MG63 (cell line): ENCODE measurements around the gene SPOCK1. TPM values are rescaled to one million over a fixed set of nuclear protein-coding genes. Genes with fewer than 3 reads are reported as not detected.

Experiments
- DNase-seq: peaks from one replicate; pipeline ENCODE4 v3.0.0-alpha.2; 2020
- H3K27me3 ChIP-seq: fragments of 250-450 bp; sonication (Bioruptor Pico); 2 replicates; pipeline ENCODE4 v1.5.1; 2020; ENCODE audit warnings: mild to moderate bottlenecking, moderate library complexity
- H3K36me3 ChIP-seq: fragments of 250-450 bp; sonication (Bioruptor Pico); 2 replicates; pipeline ENCODE4 v1.5.1; 2020; ENCODE audit warnings: mild to moderate bottlenecking, moderate library complexity
- H3K4me3 ChIP-seq: fragments of 250-450 bp; sonication (Bioruptor Pico); 2 replicates; pipeline ENCODE4 v1.5.1; 2020; ENCODE audit warnings: mild to moderate bottlenecking, moderate library complexity
- H3K9me3 ChIP-seq: fragments of 250-450 bp; sonication (Bioruptor Pico); 2 replicates; pipeline ENCODE4 v1.5.1; 2020; ENCODE audit warnings: mild to moderate bottlenecking, moderate library complexity
- total RNA-seq: library from RNA; depleted of rRNA; stranded (reverse); fragments of >200 nt; shearing (Covaris generic); gene quantifications from 2 replicates; pipeline ENCODE4 v1.2.3, GENCODE V29; 2014; ENCODE audit warnings: low replicate concordance

The SPOCK1 gene
- total RNA-seq, 1 experiment from 2014 or later: 92.3 TPM

- no peak overlapping the region for H3K4me3 ChIP-seq
- 0 out of 2 replicates have a peak, but pooled peaks cover 2% of the 10 kb centered on the region for H3K9me3 ChIP-seq
- no peak for DNase-seq
- H3K36me3 ChIP-seq: no peaks in the 10 kb centered on the region
- H3K27me3 ChIP-seq: no peaks in the 10 kb centered on the region
Observed at GRCh38 chr5:137290373-137290772, 208.8 kb downstream of the SPOCK1 start.

- no peaks in the 10 kb centered on the region for H3K27me3 ChIP-seq
- no peaks in the 10 kb centered on the region for H3K36me3 ChIP-seq
- DNase-seq: no peak
- H3K4me3 ChIP-seq: no peak overlapping the region
- 0 out of 2 replicates have a peak, but pooled peaks cover 2% of the 10 kb centered on the region for H3K9me3 ChIP-seq
Observed at GRCh38 chr5:137289856-137290255, 209.3 kb downstream of the SPOCK1 start.

GRCh38 chr5:137287569-137287968 lies 211.6 kb downstream of the SPOCK1 start:
- 0 out of 2 replicates have a peak, but pooled peaks cover 3% of the 10 kb centered on the region for H3K36me3 ChIP-seq
- H3K4me3 ChIP-seq: no peak overlapping the region
- DNase-seq: no peak

GRCh38 chr5:137286025-137286610 lies 213.0 kb downstream of the SPOCK1 start:
- Histone ChIP-seq H3K9me3 (0 out of 2 replicates have a peak, but pooled peaks cover 2% of the 10 kb centered on the region), H3K4me3 (no peak overlapping the region), H3K27me3 (no peaks in the 10 kb centered on the region), H3K36me3 (0 out of 2 replicates have a peak, but pooled peaks cover 3% of the 10 kb centered on the region)
- no peak for DNase-seq

More at GRCh38 chr5:137287569-137287968, 211.6 kb downstream of the SPOCK1 start:
- Histone ChIP-seq H3K27me3 (no peaks in the 10 kb centered on the region), H3K9me3 (0 out of 2 replicates have a peak, but pooled peaks cover 2% of the 10 kb centered on the region)

GRCh38 chr5:137283801-137284200 lies 215.3 kb downstream of the SPOCK1 start:
- H3K36me3 ChIP-seq: 0 out of 2 replicates have a peak, but pooled peaks cover 3% of the 10 kb centered on the region
- no peaks in the 10 kb centered on the region for H3K9me3 ChIP-seq
- H3K4me3 ChIP-seq: no peak overlapping the region
- no peaks in the 10 kb centered on the region for H3K27me3 ChIP-seq
- no peak for DNase-seq

GRCh38 chr5:137282216-137282615 lies 216.9 kb downstream of the SPOCK1 start:
- Histone ChIP-seq H3K27me3 (no peaks in the 10 kb centered on the region), H3K4me3 (no peak overlapping the region), H3K36me3 (0 out of 2 replicates have a peak, but pooled peaks cover 3% of the 10 kb centered on the region), H3K9me3 (no peaks in the 10 kb centered on the region)
- DNase-seq: peak; percentile 75

GRCh38 chr5:137281201-137281600 lies 217.9 kb downstream of the SPOCK1 start:
- H3K27me3 ChIP-seq: no peaks in the 10 kb centered on the region
- no peak overlapping the region for H3K4me3 ChIP-seq
- no peaks in the 10 kb centered on the region for H3K9me3 ChIP-seq
- H3K36me3 ChIP-seq: 0 out of 2 replicates have a peak, but pooled peaks cover 3% of the 10 kb centered on the region
- no peak for DNase-seq

GRCh38 chr5:137280656-137281055 lies 218.5 kb downstream of the SPOCK1 start:
- Histone ChIP-seq H3K9me3 (no peaks in the 10 kb centered on the region), H3K27me3 (no peaks in the 10 kb centered on the region), H3K4me3 (no peak overlapping the region), H3K36me3 (0 out of 2 replicates have a peak, but pooled peaks cover 3% of the 10 kb centered on the region)
- no peak for DNase-seq

GRCh38 chr5:137279521-137280231 lies 219.4 kb downstream of the SPOCK1 start:
- DNase-seq: no peak
- H3K9me3 ChIP-seq: no peaks in the 10 kb centered on the region

GRCh38 chr5:137278476-137278875 lies 220.7 kb downstream of the SPOCK1 start:
- no peak for DNase-seq
- Histone ChIP-seq H3K36me3 (no peaks in the 10 kb centered on the region), H3K9me3 (no peaks in the 10 kb centered on the region), H3K27me3 (no peaks in the 10 kb centered on the region), H3K4me3 (no peak overlapping the region)

More at GRCh38 chr5:137279521-137280231, 219.4 kb downstream of the SPOCK1 start:
- no peak overlapping the region for H3K4me3 ChIP-seq
- 0 out of 2 replicates have a peak, but pooled peaks cover 3% of the 10 kb centered on the region for H3K36me3 ChIP-seq
- no peaks in the 10 kb centered on the region for H3K27me3 ChIP-seq

- H3K4me3 ChIP-seq: no peak overlapping the region
- DNase-seq: no peak
- H3K36me3 ChIP-seq: no peaks in the 10 kb centered on the region
- H3K9me3 ChIP-seq: no peaks in the 10 kb centered on the region
- H3K27me3 ChIP-seq: no peaks in the 10 kb centered on the region
Observed at GRCh38 chr5:137275083-137275482, 224.0 kb downstream of the SPOCK1 start.

- no peaks in the 10 kb centered on the region for H3K27me3 ChIP-seq
- no peak overlapping the region for H3K4me3 ChIP-seq
- H3K36me3 ChIP-seq: no peaks in the 10 kb centered on the region
- DNase-seq: no peak
- H3K9me3 ChIP-seq: no peaks in the 10 kb centered on the region
Observed at GRCh38 chr5:137273511-137273910, 225.6 kb downstream of the SPOCK1 start.

- H3K9me3 ChIP-seq: no peaks in the 10 kb centered on the region
- H3K4me3 ChIP-seq: no peak overlapping the region
- no peak for DNase-seq
- no peaks in the 10 kb centered on the region for H3K27me3 ChIP-seq
- no peaks in the 10 kb centered on the region for H3K36me3 ChIP-seq
Observed at GRCh38 chr5:137272831-137273230, 226.3 kb downstream of the SPOCK1 start.

GRCh38 chr5:137269946-137270345 lies 229.2 kb downstream of the SPOCK1 start:
- no peaks in the 10 kb centered on the region for H3K36me3 ChIP-seq
- no peaks in the 10 kb centered on the region for H3K9me3 ChIP-seq
- no peak overlapping the region for H3K4me3 ChIP-seq
- DNase-seq: no peak
- H3K27me3 ChIP-seq: no peaks in the 10 kb centered on the region

- DNase-seq: no peak
- no peaks in the 10 kb centered on the region for H3K27me3 ChIP-seq
- H3K9me3 ChIP-seq: no peaks in the 10 kb centered on the region
- no peak overlapping the region for H3K4me3 ChIP-seq
- no peaks in the 10 kb centered on the region; the same call in 1 of the 2 replicates for H3K36me3 ChIP-seq
Observed at GRCh38 chr5:137269274-137269673, 229.9 kb downstream of the SPOCK1 start.

- Histone ChIP-seq H3K4me3 (no peak overlapping the region), H3K36me3 (no peaks in the 10 kb centered on the region; the same call in 1 of the 2 replicates), H3K9me3 (no peaks in the 10 kb centered on the region), H3K27me3 (no peaks in the 10 kb centered on the region)
- no peak for DNase-seq
Observed at GRCh38 chr5:137268646-137269045, 230.5 kb downstream of the SPOCK1 start.

GRCh38 chr5:137266186-137266585 lies 232.9 kb downstream of the SPOCK1 start:
- no peaks in the 10 kb centered on the region; the same call in 1 of the 2 replicates for H3K36me3 ChIP-seq
- no peaks in the 10 kb centered on the region for H3K27me3 ChIP-seq
- H3K4me3 ChIP-seq: no peak overlapping the region
- DNase-seq: no peak
- no peaks in the 10 kb centered on the region for H3K9me3 ChIP-seq
